ENCODE data around the gene TMED5. TPM values are rescaled to one million over a fixed set of nuclear protein-coding genes. Genes with fewer than 3 reads are reported as not detected.

TMED5 gene
- total RNA-seq, 1 donor from 2014 or later, result 38.8 TPM

DNA sequence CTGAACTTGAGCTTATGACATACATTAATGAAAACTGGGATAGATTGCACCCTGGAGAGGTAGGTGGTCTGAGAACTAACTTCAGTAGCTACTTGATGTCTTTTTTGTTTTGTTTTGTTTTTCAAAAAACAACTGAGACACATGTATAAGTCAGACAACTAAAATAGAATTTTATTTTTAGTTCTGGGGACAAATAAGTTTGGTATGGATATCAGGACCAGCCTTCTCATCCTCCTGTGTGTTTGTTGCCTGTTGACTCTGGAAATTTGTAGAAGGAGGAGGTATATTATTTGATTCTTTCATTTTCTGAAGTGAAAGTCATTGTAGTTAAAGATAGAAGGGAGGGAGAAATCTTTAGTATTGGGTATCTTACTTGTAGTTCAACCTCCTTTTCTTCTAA is 59.6 kb downstream of the TMED5 start:
- DNase-seq, result no peak

DNA sequence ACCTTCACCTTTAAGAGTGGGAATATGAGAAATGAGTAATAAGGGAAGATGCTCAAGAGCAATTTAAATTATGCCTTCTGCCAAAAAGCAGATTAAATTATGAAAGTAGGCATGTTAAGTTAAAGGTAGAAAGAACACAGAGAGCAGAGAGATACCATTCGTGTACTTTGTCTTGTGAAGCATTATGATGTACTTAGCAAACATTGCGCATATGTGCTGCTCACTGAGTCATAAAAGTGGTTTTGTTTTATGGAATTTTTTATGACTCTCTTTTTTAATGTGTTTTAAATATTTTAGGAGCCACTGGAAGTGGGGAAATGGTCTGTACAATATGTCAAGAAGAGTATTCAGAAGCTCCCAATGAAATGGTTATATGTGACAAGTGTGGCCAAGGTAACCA is 65.8 kb downstream of the TMED5 start:
- no peak for DNase-seq

- DNase-seq, result no peak
Measured at GRCh38 chr1:93113127-93113526, 67.1 kb downstream of the TMED5 start.

DNA sequence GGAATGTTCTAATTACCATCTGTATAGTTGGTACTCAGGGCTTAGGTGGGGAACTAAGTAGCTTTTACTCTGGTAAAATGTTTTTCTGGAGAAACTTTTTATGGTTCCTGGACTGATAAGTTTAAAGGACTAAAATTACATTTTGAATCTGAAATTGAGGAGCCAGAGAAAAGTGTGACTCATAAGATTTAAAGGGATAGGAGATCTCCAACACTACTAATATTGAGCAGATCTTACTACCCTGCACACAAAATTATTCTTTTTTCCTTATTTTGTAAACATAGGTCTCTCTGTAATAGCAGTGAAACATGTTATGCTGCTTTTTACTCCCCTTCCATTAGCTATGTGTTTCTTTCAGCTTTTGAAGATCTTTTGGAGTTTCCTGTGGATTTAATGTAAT is 68.7 kb downstream of the TMED5 start:
- no peak for DNase-seq

- no peak for DNase-seq
Measured at GRCh38 chr1:93111065-93111464, 69.1 kb downstream of the TMED5 start.

- no peak for DNase-seq
Measured at GRCh38 chr1:93109578-93109977, 70.6 kb downstream of the TMED5 start.

GRCh38 chr1:93108335-93108734 is 71.9 kb downstream of the TMED5 start:
- no peak for DNase-seq

DNA sequence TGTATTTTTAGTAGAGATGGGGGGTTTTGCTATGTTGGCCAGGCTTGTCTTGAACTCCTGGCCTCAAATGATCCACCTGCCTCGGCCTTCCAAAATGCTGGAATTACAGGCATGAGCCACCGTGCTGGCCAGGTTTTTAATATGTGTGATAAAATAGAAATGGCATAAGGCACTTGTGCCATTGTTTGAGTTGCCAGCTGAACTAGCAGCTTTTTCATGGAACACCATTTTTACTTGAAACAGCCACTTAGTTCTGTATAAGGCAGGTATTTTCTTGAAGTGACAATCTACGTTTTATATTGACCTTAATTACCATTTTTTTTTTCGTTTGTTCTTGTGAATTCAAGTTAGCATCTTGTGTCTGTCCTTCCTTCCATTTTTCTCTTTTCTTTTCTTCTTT is 72.8 kb downstream of the TMED5 start:
- no peak for DNase-seq

DNA sequence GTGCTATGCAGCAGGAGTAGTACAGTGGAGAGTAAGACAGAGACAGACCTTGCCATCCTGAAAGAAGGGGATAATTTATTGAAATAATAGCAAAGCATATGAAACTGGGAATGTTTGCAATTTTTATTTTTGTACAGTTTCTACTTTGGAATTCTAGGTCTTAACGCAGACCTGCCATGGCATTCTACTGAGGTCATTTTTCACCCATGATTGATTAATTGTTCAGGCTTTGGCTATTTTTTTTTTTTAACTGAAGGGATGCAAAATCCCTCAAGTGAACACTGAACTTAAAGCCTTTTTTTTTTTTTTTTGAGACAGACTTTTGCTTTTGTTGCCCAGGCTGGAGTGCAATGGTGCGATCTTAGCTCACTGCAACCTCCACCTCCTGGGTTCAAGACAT is 74.0 kb downstream of the TMED5 start:
- DNase-seq, result no peak

DNA sequence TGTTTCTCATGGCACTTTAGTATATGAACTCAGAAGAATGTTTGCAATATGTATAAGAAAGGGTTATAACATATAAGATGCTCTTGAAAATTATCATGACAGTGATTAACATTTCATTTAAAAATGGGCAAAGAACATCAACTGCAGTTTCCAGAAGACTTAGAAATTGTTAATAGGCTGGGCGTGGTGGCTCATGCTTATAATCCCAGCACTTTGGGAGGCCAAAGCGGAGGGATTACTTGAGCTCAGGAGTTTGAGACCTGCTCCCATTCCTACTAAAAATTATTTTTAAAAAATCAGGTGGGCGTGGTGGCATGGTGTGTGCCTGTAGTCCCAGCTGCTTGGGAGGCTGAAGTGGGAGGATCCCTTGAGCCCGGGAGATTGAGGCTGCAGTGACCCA is 78.1 kb downstream of the TMED5 start:
- no peak for DNase-seq

Small RNA genes within 50 kb of the gene (small RNA-seq; reads per million reads assigned to genes)
- gene AC126124.1 (ENCODE audit: low replicate concordance), result not detected

Other genes starting within 250 kb of the TMED5 start
- gene DIPK1A, start 219.0 kb downstream of the TMED5 start, total RNA-seq, result 13.0 TPM
- 35.4 TPM for gene MTF2, start 101.1 kb downstream of the TMED5 start, total RNA-seq
- 7.9 TPM for gene CCDC18, start 311 bp upstream of the TMED5 start, total RNA-seq
- gene DR1, start 165.5 kb upstream of the TMED5 start, total RNA-seq, result 24.1 TPM

All from skin of body (tissue), 3 donors.